SW 1271 (cell line): ENCODE measurements around the gene WFS1.

Experiments
- DNase-seq, 2 experiments: peaks; one replicate each; lab custom pipeline; 2025; lab: John Stamatoyannopoulos, UW

WFS1 gene

GRCh38 chr4:6280365-6280996, 10.8 kb downstream of the WFS1 start:
- DNase-seq: no peak

DNA sequence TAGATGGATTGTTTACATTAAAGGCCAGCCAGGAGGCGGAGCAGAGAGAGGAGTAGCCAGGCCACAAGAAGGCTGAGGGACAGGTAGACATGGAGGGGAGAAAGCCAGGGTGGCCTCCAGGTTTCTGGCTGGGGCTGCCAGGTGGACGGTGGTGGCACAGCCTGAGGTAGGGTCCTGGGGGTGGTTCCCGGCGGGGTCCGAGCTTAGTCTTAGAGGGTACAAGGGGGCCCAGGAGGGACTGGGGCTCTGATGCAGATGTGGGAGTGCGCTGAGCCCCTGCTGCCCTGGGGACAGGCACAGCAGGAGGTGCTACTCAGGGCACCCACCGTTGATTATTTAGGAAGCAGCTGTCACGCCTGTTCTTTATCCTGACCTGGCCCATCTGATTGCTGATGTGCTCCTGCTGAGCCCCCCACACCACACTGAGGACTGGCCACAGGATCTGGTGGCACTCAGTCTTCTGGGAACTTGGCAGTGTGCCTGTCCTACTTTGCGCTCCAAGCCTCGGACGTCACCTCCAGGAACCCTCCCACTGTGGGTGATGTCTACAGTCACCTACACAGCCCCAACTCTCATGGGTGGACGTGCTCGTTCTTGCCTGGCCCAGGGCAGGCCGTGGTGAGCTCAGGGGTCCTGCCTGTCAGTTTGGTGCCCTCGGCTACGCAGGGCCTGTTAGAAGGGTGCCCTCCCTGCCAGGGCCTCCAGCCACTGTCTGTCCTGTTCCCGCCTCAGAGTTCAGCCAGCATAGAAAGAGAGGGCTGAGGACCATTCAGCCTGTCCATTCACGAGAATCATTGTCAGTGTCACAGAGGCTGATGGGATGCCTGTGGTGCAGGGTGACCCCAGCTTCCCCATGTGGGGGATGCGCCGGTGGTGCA, 12.0 kb downstream of the WFS1 start:
- DNase-seq: no peak

DNA sequence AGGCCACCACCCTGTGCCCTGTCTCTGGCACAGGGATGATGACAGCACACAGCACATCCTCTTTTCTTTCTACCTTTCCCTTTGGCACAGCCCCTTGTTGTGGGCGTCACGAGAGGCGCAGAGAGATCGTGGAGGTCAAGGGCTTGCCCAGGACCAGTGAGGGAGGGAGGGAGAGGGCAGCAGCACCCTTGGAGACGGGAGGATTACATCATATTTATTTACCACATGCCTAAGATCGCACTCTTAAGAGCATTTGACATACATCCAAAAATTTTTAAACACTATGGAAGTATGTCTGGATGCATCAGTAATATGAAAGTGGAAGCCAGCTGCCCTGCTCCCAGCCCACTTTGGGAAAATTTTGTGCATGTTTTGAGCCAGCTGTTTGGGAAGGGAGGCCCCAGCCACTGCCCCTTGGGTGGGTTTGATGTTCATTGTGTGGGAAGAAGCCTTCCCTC, 12.7 kb downstream of the WFS1 start:
- no peak for DNase-seq

GRCh38 chr4:6283282-6283681, 13.6 kb downstream of the WFS1 start:
- no peak for DNase-seq

- no peak for DNase-seq
Observed at GRCh38 chr4:6287017-6287788, 17.6 kb downstream of the WFS1 start.

GRCh38 chr4:6288342-6288741, 18.7 kb downstream of the WFS1 start:
- DNase-seq: no peak

GRCh38 chr4:6288871-6289270, 19.2 kb downstream of the WFS1 start:
- DNase-seq: no peak

- no peak for DNase-seq
Observed at GRCh38 chr4:6290256-6290655, 20.6 kb downstream of the WFS1 start.

DNA sequence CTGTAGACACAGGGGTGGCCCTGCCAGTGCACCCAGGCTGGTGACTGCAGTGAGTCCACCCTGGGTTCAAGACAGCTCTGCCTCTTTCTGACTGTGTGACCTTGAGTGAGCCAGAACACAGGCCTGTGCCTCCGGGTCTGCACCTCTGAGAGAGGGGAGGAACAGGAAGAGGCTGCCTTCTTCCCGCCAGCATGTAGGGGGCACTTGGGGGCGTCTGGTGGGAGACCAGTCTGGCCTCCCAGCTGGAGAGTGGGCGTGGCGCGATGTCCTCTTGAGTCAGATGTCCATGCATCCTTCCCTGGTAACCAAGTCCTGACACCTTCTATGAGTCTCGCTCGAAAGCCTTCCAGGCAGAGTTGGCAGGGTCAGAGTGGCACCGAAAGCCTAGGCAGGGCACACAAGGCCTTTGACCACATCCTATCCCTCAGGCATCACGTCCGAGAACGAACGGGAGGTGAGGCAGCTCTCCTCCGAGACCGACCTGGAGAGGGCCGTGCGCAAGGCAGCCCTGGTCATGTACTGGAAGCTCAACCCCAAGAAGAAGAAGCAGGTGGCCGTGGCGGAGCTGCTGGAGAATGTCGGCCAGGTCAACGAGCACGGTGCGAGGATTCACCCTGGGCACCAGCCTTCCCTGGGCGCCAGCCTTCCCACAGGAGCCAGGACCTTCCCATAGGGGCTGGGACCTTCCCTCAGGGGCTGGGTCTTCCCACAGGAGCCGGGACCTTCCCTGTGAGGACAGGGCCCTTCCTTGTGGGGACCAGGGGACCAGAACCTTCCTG, 21.3 kb downstream of the WFS1 start:
- no peak for DNase-seq

- DNase-seq: no peak
Observed at GRCh38 chr4:6291784-6292297, 22.2 kb downstream of the WFS1 start.

- no peak for DNase-seq
Observed at GRCh38 chr4:6292376-6293096, 22.9 kb downstream of the WFS1 start.

- no peak for DNase-seq
Observed at GRCh38 chr4:6293097-6293445, 23.4 kb downstream of the WFS1 start.

DNA sequence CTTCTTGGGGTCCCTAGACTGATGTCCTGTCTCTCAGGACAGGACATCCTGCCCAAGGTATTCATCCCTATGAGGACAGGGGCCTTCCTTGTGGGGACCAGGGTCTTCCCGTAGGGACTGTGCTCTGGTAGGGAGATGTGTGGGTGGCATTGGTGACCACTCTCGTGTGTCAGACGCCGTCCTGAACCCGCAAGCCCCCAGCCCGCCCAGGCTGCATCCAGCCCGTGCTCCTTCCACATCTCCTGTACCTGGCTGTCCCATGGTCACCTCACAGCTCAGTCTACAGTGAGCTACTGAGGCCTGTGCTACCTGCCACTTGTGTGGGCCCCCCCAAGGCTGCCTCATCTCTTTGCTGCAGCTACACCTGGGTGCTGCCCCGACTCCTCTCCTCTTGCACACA, 24.0 kb downstream of the WFS1 start:
- DNase-seq: no peak

DNA sequence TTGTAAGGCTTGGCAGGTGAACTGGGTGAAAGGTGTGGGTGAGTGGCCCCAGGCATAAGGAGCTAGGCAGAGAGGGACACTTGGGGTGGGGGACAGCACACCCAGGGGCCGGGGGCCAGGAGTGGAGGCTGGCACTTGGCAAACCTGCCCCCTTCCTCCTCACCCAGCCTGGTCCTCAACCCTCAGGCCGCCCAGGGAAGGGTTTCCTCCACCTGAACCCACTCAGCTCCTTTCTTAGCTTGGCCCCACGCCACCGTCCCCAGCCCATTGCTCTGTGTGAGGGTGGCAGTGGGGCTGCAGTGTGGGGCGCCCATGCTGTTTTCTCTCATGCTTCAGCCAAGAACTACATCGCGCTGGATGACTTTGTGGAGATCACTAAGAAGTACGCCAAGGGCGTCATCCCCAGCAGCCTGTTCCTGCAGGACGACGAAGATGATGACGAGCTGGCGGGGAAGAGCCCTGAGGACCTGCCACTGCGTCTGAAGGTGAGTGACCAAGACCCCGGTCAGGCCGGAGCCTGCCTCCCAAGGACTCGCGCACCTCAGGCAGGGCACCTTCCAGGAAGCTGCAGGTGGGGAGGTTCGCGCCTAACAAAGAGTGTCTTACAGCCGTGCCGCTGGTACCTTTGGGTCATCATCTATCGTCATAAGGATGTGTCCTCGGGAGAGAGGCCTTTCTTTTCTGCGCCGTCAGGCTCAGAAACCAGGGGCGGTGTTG, 25.2 kb downstream of the WFS1 start:
- DNase-seq: no peak

- no peak for DNase-seq
Observed at GRCh38 chr4:6295495-6295894, 25.8 kb downstream of the WFS1 start.

- no peak for DNase-seq
Observed at GRCh38 chr4:6296026-6296425, 26.4 kb downstream of the WFS1 start.

- DNase-seq: no peak
Observed at GRCh38 chr4:6297266-6297815, 27.7 kb downstream of the WFS1 start.

- no peak for DNase-seq
Observed at GRCh38 chr4:6298035-6298434, 28.4 kb downstream of the WFS1 start.

DNA sequence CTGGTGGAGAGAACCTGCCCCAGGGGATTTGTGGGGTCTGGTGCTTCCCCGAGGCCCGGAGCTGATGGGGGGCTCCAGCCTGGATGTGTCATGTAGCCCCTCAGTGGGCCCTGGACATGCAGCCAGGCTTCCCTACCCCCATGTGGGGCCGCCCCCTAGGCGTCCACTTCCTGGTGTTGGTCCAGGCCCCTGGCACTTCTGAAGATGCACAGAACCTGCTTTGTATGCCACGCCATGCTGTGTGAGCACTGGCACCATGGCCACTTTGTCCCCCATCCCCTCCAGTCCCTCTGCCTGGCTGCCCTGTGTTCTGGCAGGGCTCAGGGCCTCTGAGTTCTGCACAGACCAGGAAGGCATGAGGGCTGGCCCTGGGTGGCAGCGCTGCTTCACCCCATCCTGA, 29.2 kb downstream of the WFS1 start:
- DNase-seq: no peak

DNA sequence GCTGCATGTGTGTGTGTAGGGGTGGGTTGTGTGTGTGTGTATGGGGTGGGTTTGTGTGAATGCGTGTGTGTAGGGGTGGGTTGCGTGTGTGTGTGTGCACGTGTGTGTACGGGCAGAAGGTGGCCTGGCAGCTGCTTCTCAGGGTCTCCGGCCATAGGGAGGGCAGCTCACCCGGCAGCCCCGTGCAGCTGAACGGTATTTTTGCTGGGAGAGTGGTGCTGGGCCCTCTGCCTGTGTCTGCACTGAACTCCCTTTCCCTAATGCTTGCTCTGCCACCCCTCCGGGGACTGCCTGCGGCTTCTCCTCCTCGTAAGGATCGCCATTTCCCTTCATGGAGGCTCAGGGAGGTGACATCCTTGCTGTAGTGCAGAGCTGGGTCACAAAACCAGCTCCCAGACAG, 30.2 kb downstream of the WFS1 start:
- DNase-seq: no peak
